HEK293T (cell line): Measurements from ENCODE around the gene RPTOR.
A peak's percentile ranks its signal among the peaks of the same experiment; 100 is the strongest.

Source experiments
- CTCF ChIA-PET: fragments of 350-600 bp; formaldehyde crosslinking; extraction: SDS; loops from one replicate; lab custom pipeline; 2021; ENCODE audit warnings: antibody characterized with exemption, inconsistent platforms; lab: Yijun Ruan, JAX
- POLR2A ChIA-PET: fragments of 350-600 bp; formaldehyde crosslinking; extraction: SDS; loops from one replicate; lab custom pipeline; 2020; ENCODE audit warnings: antibody characterized with exemption, inconsistent platforms; lab: Yijun Ruan, JAX
- DNase-seq: peaks from one replicate; pipeline ENCODE4 v3.0.0; 2012; ENCODE audit warnings: mixed read lengths; ENCODE audit errors: extremely low spot score
- ARNT ChIP-seq: fragments of 450-650 bp; IDR thresholded peaks from 2 replicates; pipeline ENCODE4 v1.6.1; 2017; ENCODE audit warnings: mild to moderate bottlenecking
- BHLHE40 ChIP-seq: fragments of 450-650 bp; IDR thresholded peaks from 2 replicates; pipeline ENCODE4 v1.6.1; 2016; ENCODE audit warnings: mild to moderate bottlenecking, moderate library complexity, borderline replicate concordance
- CTBP1 ChIP-seq: fragments of 450-650 bp; IDR thresholded peaks from 2 replicates; pipeline ENCODE4 v1.6.1; 2016; ENCODE audit warnings: borderline replicate concordance
- ELF4 ChIP-seq: fragments of 450-650 bp; IDR thresholded peaks from 2 replicates; pipeline ENCODE4 v1.6.1; 2017; ENCODE audit warnings: antibody characterized with exemption
- FOXA1 ChIP-seq: fragments of 450-650 bp; IDR thresholded peaks from 2 replicates; pipeline ENCODE4 v1.6.1; 2016; ENCODE audit warnings: mild to moderate bottlenecking
- FOXK2 ChIP-seq: fragments of 450-650 bp; IDR thresholded peaks from 2 replicates; pipeline ENCODE4 v1.6.1; 2016; ENCODE audit warnings: mild to moderate bottlenecking
- FOXM1 ChIP-seq: fragments of 450-650 bp; IDR thresholded peaks from 2 replicates; pipeline ENCODE4 v1.6.1; 2017; ENCODE audit warnings: mild to moderate bottlenecking, borderline replicate concordance
- HDGF ChIP-seq: fragments of 450-650 bp; IDR thresholded peaks from 2 replicates; pipeline ENCODE4 v1.6.1; 2017; ENCODE audit warnings: antibody characterized with exemption, borderline replicate concordance
- L3MBTL2 ChIP-seq: fragments of 450-650 bp; conservative IDR thresholded peaks from 2 replicates; pipeline ENCODE4 v1.6.1; 2016; ENCODE audit warnings: mild to moderate bottlenecking
- LEF1 ChIP-seq: fragments of 450-650 bp; IDR thresholded peaks from 2 replicates; pipeline ENCODE4 v1.6.1; 2017; ENCODE audit warnings: mild to moderate bottlenecking, borderline replicate concordance
- NFRKB ChIP-seq: fragments of 450-650 bp; IDR thresholded peaks from 2 replicates; pipeline ENCODE4 v1.6.1; 2016; ENCODE audit warnings: mild to moderate bottlenecking, moderate library complexity
- PKNOX1 ChIP-seq: fragments of 450-650 bp; IDR thresholded peaks from 2 replicates; pipeline ENCODE4 v1.6.1; 2016
- SP1 ChIP-seq: fragments of 450-650 bp; IDR thresholded peaks from 2 replicates; pipeline ENCODE4 v1.6.1; 2017
- SUZ12 ChIP-seq: fragments of 450-650 bp; IDR thresholded peaks from 2 replicates; pipeline ENCODE4 v1.6.1; 2016; ENCODE audit warnings: mild to moderate bottlenecking
- TARDBP ChIP-seq: fragments of 450-650 bp; IDR thresholded peaks from 2 replicates; pipeline ENCODE4 v1.6.1; 2016
- ZNF384 ChIP-seq: fragments of 450-650 bp; IDR thresholded peaks from 2 replicates; pipeline ENCODE4 v1.6.1; 2016

The RPTOR gene

GRCh38 chr17:80976701-80977100 is 432.1 kb downstream of the RPTOR start:
- POLR2A ChIA-PET: no interaction called here
- CTCF ChIA-PET: no interaction called here
- TF ChIP-seq ARNT (no peak), HDGF (no peak), FOXK2 (no peak)
- no peak for DNase-seq

- no peak for DNase-seq
- ChIA-PET CTCF (no interaction called here), POLR2A (no interaction called here)
- TF ChIP-seq L3MBTL2 (no peak), TARDBP (no peak), SP1 (no peak), FOXA1 (no peak)
Measured at GRCh38 chr17:80977172-80977571, 432.5 kb downstream of the RPTOR start.

- ChIA-PET POLR2A (no interaction called here), CTCF (interaction anchor here (2.0 kb wide), 1 partner anchor 551 kb away, joined by 4 read pairs; no protein-coding TSS in a partner anchor)
- no peak for DNase-seq
- TF ChIP-seq ELF4 (no peak), SP1 (no peak), ARNT (no peak)
Measured at GRCh38 chr17:80978499-80979497, 434.2 kb downstream of the RPTOR start.

- DNase-seq: no peak
- ChIA-PET CTCF (interaction anchor here (2.0 kb wide), 1 partner anchor 552 kb away, joined by 4 read pairs; no protein-coding TSS in a partner anchor), POLR2A (no interaction called here)
- TF ChIP-seq L3MBTL2: no peak
- TF ChIP-seq PKNOX1: no peak
- TF ChIP-seq SP1: no peak
- TF ChIP-seq FOXK2: no peak
- TF ChIP-seq ZNF384: no peak
- no peak for TF ChIP-seq CTBP1
- no peak for TF ChIP-seq ELF4
- TF ChIP-seq NFRKB: no peak
- TF ChIP-seq TARDBP: no peak
- no peak for TF ChIP-seq FOXA1
- TF ChIP-seq FOXM1: no peak
- no peak for TF ChIP-seq ARNT
- TF ChIP-seq LEF1: no peak
- TF ChIP-seq BHLHE40: no peak
Measured at GRCh38 chr17:80979547-80980378, 435.1 kb downstream of the RPTOR start.

GRCh38 chr17:80980397-80981061 is 435.9 kb downstream of the RPTOR start:
- no peak for DNase-seq
- ChIA-PET POLR2A (no interaction called here), CTCF (interaction anchor here (0.6 kb wide), 1 partner anchor 165 kb away, joined by 4 read pairs; no protein-coding TSS in a partner anchor)
- TF ChIP-seq ZNF384 (no peak), TARDBP (peak; percentile 33; the same call in 1 of the 2 replicates)

GRCh38 chr17:80981062-80981902 is 436.6 kb downstream of the RPTOR start:
- ChIA-PET POLR2A (no interaction called here), CTCF (interaction anchor here (0.6 kb wide), 1 partner anchor 164 kb away, joined by 4 read pairs; no protein-coding TSS in a partner anchor)
- TF ChIP-seq FOXK2 (no peak), ARNT (no peak), ELF4 (no peak), SUZ12 (no peak), HDGF (no peak), L3MBTL2 (no peak), NFRKB (no peak), PKNOX1 (no peak), ZNF384 (no peak), TARDBP (no peak), BHLHE40 (no peak), LEF1 (no peak), SP1 (no peak), FOXA1 (no peak), FOXM1 (no peak), CTBP1 (no peak)
- DNase-seq: peak; percentile 88
